OCI-LY7 (cell line): ENCODE results near the gene RNF145.

Source experiments
- CTCF ChIP-seq: fragments of 200-600 bp; sonication (generic); conservative IDR thresholded peaks from 2 replicates; pipeline ENCODE4 v1.5.1; 2014; ENCODE audit warnings: mild to moderate bottlenecking, antibody characterized with exemption, low read length, moderate library complexity, mixed read lengths
- EZH2phosphoT487 ChIP-seq: fragments of 200-600 bp; sonication (generic); IDR thresholded peaks from 2 replicates; pipeline ENCODE4 v1.6.1; 2018; ENCODE audit warnings: low read depth, borderline replicate concordance, mild to moderate bottlenecking, mixed run types, antibody characterized with exemption, low read length, moderate library complexity, mixed read lengths

- no peak for TF ChIP-seq CTCF
- TF ChIP-seq EZH2phosphoT487, result no peak
Measured at GRCh38 chr5:159198063-159199036, 11.0 kb downstream of the RNF145 start.
